Right kidney (tissue), 1 donor: ENCODE results near the gene BARX2.

Experiments used
- DNase-seq: peaks from one replicate; pipeline ENCODE4 v3.0.0-alpha.2; 2016

The BARX2 gene

DNA sequence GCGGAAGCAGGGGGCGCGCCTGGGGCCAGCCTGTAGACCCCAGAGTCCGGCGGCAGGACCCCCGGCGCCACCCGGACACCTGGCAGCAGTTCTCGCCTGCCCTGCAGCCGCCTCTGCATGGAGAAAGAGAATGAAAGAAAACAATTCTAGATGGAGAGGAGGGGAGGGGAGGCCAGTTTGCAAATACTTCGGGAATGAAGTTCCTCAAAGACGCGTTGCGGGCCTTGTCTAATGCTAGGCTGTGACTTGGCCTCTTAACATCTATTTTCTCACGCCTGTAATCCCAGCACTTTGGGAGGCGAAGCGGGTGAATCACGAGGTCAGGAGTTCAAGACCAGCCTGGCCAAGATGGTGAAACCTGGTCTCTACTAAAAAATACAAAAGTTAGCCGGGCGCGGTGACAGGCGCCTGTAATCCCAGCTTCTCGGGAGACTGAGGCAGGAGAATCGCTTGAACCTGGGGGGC is 2.1 kb upstream of the BARX2 start:
- DNase-seq, result peak; percentile 22

DNA sequence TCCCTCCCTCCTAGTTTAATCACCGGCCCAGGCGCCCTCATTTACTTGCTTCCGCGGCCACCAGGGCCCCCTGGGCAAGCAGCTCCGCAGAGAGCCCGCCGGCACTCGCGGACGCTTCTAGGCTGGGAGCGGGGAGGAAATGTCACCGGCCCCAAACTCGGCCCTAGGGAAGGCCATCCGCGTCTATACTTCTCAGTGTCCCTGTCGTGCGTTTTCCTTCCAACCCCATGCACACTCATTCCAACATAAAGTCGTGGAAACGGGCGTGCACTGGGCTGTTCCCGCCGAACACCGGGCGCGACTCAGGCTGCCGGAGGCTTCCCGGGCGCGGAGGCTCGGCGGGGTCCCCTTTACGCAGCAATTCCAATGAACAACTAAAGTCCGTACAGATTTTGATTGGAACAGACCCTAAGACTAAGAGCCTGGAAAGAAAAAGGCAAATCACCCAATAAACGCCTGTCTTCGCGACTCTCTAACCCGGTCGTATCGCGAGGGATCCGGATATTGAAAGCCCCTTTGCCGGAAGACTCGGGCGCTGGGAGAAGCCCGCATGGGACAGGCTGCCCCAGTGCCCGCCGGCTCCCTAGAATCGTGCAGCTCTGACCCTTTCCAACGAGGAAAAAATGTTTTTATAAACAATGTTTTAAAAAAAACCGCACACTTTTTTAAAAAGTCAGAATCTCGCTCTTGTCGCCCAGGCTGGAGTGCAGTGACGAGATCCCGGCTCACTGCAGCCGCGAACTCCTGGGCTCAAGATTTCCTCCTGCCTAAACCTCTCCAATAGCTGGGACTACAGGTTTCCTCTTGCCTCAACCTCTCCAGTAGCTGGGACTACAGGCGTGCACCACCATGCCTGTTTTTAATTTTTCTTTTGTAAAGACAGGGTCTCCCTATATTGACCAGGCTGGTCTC is 1.3 kb upstream of the BARX2 start:
- DNase-seq, result peak; percentile 80

DNA sequence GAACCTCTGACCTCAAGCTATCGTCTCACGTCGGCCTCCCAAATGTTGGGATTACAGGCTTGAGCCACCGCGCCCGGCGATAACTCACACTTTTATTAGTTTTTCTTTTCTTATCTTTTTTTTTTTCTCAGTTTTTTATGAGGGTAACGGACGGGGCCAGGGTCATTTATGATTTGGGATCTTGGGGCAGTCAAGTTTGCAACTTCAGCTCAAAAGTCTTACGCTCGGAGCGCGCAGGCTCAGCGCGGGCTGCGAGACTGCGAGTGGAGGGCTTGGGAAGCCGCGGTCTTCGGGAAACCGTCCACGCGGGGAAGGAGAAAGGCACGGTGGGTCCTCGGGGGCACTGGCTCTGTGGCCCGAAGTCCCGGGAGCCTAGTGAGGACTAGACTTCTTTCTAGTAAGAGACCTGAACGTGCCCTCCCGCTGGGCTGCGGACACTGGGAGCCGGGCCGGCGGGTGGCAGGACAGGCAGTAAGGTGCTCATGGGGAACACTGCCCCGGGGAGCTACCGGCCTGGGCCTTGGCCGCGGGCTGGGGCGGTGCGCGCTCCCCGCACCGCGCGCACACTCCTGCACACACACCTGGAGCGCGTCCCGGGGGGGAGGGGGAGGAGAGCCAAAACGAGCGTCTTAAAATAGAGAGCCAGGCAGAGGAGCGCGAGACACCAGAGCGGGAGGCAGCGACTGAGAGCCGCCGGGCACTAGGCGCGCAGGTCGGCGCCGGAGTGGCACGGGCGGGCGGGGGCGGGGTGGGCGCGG is 476 bp upstream of the BARX2 start:
- peak; percentile 83 for DNase-seq

DNA sequence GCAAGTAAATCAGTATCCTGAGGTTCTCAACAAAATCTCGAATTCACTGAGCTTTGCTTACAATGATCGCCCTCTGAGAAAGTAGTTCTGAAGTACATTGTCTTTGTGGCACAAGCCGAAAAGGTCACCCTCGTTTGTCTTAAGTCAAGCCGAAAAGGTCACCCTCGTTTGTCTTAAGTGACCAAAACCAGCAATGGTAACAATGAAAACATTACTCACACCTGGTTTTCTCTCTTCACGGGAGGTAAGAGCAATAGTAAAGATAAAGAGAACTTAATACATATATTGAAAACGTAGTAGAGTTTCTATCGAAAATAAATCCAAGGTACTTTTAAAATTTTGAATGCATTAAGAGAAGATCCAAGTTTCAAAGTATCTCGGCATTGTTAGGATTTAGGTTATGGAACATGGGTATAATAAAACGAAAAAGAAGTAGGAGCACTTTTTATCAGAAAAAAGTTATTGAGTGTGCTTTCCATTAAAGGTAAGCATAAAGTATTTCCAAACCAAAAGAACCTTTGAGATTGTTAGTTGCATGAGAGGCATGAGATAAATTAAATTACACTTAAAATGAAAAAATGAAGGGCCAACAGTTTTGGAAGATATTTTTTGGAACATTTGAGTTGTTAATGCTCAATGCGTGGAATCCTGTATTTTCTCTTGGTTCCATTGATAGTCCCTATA is 1.2 kb downstream of the BARX2 start:
- no peak for DNase-seq

DNA sequence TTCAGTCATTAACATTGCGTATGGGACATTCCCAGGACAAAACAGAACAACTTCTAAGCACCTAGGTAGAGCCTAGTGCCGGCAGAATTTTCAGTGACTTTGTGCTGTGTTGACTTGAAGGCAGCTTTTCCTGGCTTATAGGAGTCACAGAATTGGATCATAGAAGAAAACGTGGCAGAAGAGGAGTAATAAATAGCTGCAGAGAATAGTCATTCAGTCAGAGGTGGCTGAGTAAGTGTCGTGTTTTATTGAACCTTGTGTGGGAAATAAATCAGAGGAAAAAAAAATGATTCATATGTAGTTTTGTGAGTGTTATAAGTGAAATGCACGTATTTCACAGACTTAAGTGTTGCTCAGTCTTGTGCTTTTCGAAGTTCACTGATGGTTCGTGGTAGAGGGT is 2.1 kb downstream of the BARX2 start:
- no peak for DNase-seq

DNA sequence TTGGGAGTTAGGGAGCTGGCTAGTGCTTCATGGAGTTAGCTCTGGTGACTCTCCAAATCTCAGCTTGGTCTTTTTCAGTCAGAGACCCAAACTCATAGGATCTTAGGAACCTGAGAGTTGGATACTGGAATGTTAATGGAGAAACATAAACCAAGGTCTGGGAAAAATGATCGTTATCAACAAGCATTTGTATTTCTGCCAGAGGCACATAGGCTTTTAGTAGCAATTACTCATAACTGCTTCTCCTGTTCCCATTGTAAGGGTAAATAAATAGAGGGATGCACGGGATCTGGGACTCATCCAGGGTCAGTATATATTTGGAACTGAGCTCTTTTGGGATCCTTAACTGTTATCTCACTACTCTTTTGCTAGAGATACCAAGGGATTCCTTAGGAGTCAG is 4.8 kb downstream of the BARX2 start:
- no peak for DNase-seq

DNA sequence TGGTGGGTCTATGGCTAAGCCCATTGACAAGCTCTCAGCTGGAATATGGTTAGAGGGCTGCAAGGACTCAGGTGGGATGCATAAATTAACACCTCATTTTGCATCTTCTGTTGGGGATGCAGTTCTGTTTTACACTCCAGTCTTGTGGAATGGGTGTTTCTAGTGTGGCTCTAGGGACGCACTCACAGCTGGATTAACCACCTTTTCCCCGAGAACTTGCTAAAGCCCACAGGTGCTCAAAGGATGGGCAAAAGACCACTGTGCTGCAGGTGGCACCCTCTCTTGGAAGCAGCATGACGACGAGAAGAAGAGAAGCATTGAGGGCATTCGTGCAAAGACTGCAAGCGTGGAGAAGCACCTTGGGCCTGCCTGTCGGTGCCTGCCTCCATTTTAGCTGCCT is 6.9 kb downstream of the BARX2 start:
- no peak for DNase-seq

DNA sequence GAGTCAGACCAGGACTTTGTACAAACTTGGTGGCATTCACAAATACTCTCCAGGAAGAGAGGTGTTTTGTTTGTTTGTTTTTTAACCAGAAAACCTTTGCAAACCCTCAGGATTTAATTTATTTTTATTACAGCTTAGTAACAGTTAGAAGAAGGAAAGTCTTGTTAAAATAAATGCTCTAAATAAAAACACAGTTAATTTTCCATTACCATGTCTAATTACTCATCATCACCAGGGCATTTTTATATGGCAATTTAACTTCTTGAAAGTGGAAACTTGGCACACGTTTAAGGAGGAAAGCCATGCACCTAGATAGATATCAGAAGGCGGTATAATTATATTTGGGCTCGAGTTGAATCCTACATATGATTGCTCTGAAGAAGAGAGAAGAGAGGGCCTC is 7.4 kb downstream of the BARX2 start:
- DNase-seq, result no peak

DNA sequence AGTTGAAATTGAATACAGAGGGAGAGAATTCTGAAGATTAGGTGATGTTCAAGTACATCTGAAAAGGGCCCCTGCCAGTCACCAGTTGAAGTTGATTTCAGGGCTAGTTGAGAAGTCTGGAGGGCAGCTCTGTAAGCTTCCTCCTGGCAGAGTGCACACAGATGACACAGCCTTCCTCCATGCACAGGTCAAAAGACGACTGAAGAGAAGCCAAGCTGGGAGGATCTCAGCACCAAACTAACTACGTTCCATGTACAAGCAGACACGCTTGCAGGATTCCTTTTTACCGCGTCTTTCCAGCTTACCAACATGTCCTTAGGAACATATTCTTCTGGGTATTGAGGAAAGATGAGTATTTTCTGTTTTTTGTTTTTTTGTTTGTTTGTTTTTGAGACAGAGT is 7.9 kb downstream of the BARX2 start:
- no peak for DNase-seq

DNA sequence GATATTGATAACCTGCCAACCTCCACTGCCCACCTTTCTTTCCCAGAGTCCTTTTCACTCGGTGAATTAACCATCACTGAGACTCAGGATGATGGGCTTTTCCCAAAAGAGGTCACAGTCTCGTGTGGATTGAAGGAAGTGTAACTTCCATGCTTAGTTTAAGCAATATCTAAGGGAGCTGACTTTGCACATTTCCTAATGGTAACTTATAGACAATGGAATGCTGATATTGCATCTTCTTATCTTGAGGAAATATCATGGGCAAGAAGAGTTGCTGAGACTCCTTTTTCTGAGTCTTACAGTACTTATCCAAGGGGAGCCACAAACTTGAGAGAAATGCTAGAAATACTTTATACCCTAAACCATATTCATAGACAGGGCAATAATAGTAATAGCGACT is 8.8 kb downstream of the BARX2 start:
- DNase-seq, result no peak

DNA sequence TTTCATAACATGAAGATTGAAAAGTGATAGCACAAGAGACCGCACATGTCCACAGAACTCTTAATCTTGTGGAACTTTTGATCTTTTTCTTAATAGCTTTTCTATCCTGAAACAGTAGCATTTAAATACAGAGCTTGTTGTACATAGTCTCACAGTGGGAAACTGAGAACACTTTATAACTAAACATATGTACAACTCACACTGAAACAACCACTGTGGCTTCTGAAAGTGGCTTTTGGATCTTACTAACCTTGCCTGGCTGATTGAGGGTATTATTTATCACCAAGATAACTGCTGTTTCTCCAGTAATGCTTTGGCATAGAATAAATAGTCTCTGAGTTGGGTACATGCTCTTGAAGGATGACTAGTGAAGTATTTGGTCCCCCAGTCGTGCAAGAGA is 10.2 kb downstream of the BARX2 start:
- no peak for DNase-seq

DNA sequence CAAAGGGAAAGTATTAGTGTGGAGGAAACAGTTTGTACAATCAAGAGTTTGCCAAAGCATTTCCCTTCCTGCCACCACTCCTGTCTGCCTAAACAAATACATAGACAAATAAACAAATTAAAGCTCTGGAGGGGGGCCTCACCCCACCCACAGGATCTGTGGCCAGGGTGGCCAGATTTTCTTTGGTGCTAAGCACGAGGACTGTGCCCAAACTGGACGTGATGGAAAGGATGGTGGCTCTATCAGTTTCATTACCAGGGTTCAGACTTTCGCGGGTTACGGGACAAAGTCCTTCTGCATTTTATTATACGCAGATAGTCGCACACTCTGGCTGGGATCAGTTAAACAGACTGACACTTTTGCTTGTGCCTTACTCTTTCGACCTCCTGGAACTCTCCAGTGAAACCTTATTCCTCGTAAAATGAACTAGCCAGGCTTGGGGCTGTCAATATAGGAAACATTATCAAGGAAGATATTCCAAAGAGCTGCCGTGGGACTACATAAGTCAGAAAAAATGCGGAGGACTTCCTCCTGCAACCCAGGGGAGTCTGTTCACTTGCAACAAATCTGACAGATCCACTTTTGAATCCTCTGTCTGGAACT is 11.2 kb downstream of the BARX2 start:
- no peak for DNase-seq

DNA sequence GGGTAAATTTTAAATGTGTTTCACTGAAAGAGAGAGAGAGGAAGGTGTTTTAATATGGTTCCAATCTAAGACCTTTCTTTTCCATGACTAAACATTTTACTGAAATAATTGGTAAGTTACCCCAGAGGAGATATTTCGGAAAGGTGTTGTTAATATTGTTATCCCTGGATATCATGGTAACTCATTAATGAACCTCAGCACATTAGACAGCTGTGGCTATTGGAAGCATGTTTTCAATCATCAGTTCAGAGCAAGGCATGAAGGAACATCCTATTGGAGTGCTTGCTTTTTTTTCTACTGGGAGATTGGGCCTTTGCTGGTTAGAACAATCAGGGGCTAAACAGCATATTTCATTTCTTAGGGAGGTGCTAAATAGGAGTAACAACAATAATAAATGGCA is 11.8 kb downstream of the BARX2 start:
- DNase-seq, result no peak

DNA sequence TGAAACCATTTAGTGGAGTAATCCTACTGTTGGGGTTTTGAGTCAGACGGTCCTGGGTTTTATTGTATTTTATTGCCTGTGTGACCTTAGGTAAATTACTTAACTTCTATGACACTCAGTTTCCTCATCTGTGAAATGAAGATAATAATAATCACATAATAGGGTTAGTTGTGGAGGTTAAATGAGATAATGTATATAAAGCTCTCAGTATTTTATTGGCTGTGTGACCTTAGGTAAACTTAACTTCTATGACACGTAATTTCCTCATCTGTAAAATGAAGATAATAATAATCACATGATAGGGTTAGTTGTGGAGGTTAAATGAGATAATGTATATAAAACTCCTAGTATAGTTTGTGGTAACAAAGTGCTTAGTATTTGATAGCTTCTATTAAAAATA is 13.2 kb downstream of the BARX2 start:
- DNase-seq, result no peak

DNA sequence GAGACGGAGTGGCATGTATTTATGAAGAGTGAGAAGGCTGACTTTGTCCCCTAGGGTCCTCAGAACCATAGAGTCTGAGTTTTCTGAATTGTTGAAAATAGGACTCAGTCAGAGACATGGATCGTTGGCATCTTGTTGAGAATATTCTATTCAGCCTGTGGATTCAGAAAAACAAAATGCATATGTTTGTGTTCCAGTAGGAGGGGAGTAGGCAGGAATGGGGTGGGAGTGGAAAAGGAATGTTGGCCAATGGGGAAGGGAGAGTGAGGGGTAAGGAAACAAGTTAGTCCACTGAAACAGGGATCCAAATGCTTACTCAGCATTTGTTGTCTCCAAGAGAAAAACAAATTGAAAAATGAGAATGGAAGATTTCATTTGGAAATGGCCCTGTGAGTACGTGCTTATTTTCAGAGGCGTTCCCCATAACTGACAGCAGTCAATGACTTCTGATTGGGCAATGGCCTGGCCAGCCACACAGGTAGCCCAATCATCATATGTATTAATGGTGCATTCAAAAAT is 14.7 kb downstream of the BARX2 start:
- DNase-seq, result no peak

DNA sequence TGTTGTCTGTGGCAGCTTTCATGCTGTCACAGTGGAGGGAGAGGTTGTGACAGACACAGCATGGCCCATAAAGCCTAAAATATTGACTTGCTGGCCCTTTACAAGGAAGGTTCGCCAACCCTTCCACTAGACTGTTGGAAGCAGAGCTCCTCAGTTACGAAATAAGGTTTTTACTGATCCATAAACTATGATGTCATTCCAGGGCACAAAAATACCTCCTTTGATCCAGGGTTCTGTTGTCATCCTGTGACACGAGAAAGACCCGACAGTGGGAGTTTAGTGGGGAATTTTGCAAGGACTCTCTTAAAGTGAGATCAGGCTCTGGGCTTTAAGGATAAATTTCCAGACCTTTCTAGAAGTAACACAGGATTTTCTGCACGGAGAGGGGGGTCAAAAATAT is 15.7 kb downstream of the BARX2 start:
- DNase-seq, result no peak

DNA sequence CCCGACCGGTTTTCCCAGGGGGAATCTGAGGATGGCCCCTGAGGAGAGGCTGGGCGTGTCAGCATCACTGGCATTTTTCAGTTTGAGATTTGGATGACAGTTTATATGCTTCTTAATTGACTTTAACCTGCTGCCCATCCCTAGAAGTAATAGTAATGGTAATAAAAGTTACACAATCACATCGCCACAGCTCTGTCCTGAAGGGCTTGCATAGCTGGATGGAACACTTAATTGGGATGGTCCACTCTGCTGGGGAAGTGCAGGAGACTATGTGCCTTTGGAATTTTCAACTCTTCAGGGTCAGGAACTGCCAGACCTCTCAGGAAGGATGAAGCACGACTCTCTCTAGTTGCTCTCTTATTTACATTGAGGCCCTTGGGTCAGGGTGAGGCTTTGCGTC is 16.2 kb downstream of the BARX2 start:
- no peak for DNase-seq

DNA sequence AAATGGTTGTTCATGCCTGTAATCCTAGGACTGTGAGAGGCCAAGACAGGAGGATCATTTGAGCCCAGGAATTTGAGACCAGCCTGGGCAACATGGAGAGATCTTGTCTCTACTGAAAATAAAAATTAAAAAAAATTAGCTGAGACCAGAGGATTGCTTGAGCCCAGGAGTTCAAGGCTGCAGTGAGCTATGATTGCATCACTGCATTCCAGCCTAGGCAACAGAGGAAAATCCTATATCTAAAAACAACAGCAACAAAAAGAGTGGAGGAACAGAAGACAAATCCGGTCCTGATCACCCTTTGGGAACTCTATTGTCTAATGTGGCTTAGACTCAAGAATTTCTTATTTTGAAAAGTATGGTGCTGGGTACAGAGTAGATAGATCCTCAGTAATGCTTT is 17.3 kb downstream of the BARX2 start:
- no peak for DNase-seq

DNA sequence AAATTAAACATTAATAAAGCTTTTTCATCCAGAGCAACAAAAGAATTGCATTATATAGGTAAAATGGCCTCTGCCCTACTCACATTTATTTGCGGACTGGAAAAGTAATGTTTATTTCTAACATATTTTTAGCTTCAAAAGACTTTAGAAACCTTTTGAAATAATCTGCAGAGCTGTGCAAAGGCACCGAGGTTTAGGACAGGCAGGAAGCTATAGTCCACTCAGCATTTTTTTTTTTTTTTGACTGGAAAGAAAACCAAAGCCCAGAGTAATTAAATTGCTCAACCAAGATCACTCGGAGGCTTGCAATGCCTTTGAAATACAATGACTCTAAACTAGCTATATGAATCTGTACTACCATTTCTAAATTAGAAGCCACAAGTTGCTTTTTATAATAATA is 19.1 kb downstream of the BARX2 start:
- no peak for DNase-seq

DNA sequence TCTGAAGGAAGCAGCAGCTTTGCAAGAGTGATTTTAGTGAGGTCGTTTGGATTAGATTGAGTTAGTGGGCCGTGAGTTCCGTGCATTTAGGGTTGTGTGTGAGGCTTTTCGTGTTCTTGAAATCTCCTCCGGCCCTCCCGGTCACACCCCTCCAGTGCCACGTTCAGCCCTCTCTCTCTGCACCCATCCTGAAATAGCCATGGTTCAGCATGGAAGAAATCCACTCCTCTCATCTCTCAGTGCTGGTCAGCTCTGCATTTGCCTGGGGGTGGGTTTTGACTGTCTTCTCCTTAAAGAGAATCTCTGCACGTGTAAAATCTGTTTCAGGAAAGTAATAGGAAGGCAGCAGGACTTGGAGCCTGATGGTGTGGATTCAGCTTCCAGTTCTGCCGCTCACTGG is 19.8 kb downstream of the BARX2 start:
- DNase-seq, result peak; percentile 13

DNA sequence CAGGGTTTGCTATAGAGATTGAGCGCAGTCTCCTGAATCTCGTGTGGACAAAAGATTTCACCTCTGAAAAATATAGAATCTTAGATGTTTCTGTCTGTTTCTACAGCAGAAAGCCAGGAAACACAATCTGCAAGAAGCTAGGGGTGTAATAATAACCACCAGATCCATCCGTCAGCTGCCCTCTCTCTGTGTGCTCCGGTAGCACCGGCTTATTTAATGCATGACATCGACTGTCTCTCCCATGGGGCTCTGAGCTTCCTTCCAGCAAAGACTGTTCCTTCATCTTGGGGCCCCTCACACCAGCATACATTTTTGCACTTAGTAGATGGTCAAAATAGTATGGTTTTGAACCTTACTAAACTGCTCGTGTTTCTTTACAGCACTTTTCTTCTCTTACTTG is 20.2 kb downstream of the BARX2 start:
- no peak for DNase-seq

DNA sequence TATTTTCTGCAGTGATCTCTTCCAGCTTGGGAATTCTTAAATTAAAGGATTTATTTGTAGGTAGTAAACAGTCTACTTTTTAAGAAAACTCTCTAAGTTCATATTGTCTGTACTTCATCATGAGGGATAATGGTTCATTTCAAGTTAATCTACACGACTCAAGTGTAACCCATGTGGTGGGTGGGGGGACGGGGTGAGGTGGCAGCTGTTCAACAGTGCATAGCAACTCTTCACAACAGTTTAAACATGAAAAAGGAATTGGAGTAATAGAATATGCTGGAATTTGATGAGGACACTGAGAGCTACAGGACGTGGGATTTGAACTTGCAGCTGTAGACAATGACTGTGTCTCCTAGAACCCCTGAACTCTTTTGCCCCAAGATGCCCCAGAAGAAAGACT is 20.8 kb downstream of the BARX2 start:
- DNase-seq, result no peak
